Measurements from ENCODE around the gene AMHR2. TPM values are rescaled to one million over a fixed set of nuclear protein-coding genes. Genes with fewer than 3 reads are reported as not detected.

AMHR2 gene
- total and polyA plus RNA-seq, 9 of the 15 experiments (the other 6 are each of a cell fraction or from before 2014, with no cell fraction given): 8.9 to 49.7 (median 19.3) TPM

GRCh38 chr12:53451661-53452158, 28.1 kb downstream of the AMHR2 start, which contains the start of gene PCBP2 (continued):
- TF ChIP-seq ARNT (IDR thresholded peaks at IDR 0.05) (peak in 1 of 2 experiments; percentile 94; a peak in 2 of 4 replicates), PHTF2 (CRISPR knock-in tag; IDR thresholded peaks at IDR 0.05) (no peak), DNMT1 (IDR thresholded peaks at IDR 0.05) (0 out of 2 replicates have a peak, but pooled peaks have one; percentile 79), EP300 (IDR thresholded peaks at IDR 0.05; ENCODE audit: low read length) (peak; percentile 54), TARDBP (IDR thresholded peaks at IDR 0.05) (peak; percentile 65; the same call in 1 of the 2 replicates), CUX1 (CRISPR knock-in tag; IDR thresholded peaks at IDR 0.05) (no peak), E2F1 (CRISPR knock-in tag; IDR thresholded peaks at IDR 0.05) (peak; percentile 27; the same call in 1 of the 2 replicates), MAX (CRISPR knock-in tag; IDR thresholded peaks at IDR 0.05) (peak; percentile 75), GATAD2A (IDR thresholded peaks at IDR 0.05) (0 out of 2 replicates have a peak, but pooled peaks have one; percentile 58), PKNOX1 (IDR thresholded peaks at IDR 0.05) (peak; percentile 72), SMC3 (conservative IDR thresholded peaks at IDR 0.05; ENCODE audit: insufficient read depth, low read depth, low read length) (0 out of 2 replicates have a peak, but pooled peaks have one; percentile 54), ZNF23 (CRISPR knock-in tag; IDR thresholded peaks at IDR 0.05) (no peak), DIDO1 (tag; IDR thresholded peaks at IDR 0.05; ENCODE audit: low read depth) (peak; percentile 55; the same call in 1 of the 2 replicates), SETDB1 (IDR thresholded peaks at IDR 0.05; ENCODE audit: low read length) (peak; percentile 77), TEAD1 (CRISPR knock-in tag; IDR thresholded peaks at IDR 0.05) (peak in 1 of 2 experiments; percentile 24; a peak in 1 of 4 replicates), FIP1L1 (IDR thresholded peaks at IDR 0.05; ENCODE audit: low read depth, low read length, poor library complexity, severe bottlenecking) (peak; percentile 8), HDAC2 (IDR thresholded peaks at IDR 0.05) (peak; percentile 81; the same call in 1 of the 2 replicates), ATF2 (CRISPR knock-in tag; IDR thresholded peaks at IDR 0.05) (no peak), MEF2D (tag; conservative IDR thresholded peaks at IDR 0.05; ENCODE audit: low read depth) (peak; percentile 54; the same call in 1 of the 2 replicates), HNRNPLL (IDR thresholded peaks at IDR 0.05; ENCODE audit: low read depth, low read length, poor library complexity, severe bottlenecking) (peak; percentile 51), ZC3H11A (IDR thresholded peaks at IDR 0.05; ENCODE audit: low read depth, low read length) (no peak)

All from K562 (cell line).